Endothelial cell (in vitro differentiated cells): ENCODE results near the gene SLC8A1. TPM values are rescaled to one million over a fixed set of nuclear protein-coding genes. Genes with fewer than 3 reads are reported as not detected.

Experiments used
- DNase-seq: peaks from one replicate; pipeline ENCODE4 v3.0.0; 2021; ENCODE audit warnings: low spot score
- H3K27ac Mint-ChIP-seq: one replicate; pipeline ENCODE4 v1.8.0; 2021; ENCODE audit warnings: mixed read lengths, inconsistent platforms; ENCODE audit not compliant: unreplicated experiment
- H3K27me3 Mint-ChIP-seq: one replicate; pipeline ENCODE4 v1.8.0; 2021; ENCODE audit warnings: mild to moderate bottlenecking, moderate library complexity, mixed read lengths, inconsistent platforms; ENCODE audit not compliant: unreplicated experiment
- H3K36me3 Mint-ChIP-seq: one replicate; pipeline ENCODE4 v1.8.0; 2021; ENCODE audit warnings: mild to moderate bottlenecking, low read depth, mixed read lengths, inconsistent platforms; ENCODE audit not compliant: unreplicated experiment
- H3K4me1 Mint-ChIP-seq: one replicate; pipeline ENCODE4 v1.8.0; 2021; ENCODE audit warnings: mild to moderate bottlenecking, mixed read lengths, inconsistent platforms; ENCODE audit not compliant: unreplicated experiment
- H3K4me3 Mint-ChIP-seq: one replicate; pipeline ENCODE4 v1.8.0; 2021; ENCODE audit warnings: mild to moderate bottlenecking, mixed read lengths, inconsistent platforms; ENCODE audit not compliant: unreplicated experiment
- H3K9me3 Mint-ChIP-seq: one replicate; pipeline ENCODE4 v1.8.0; 2021; ENCODE audit warnings: mixed read lengths, inconsistent platforms; ENCODE audit not compliant: unreplicated experiment
- CTCF ChIP-seq: fragments of 200-600 bp; sonication (generic); IDR thresholded peaks from one replicate; pipeline ENCODE4 v1.5.0; 2021; ENCODE audit warnings: antibody characterized with exemption; ENCODE audit not compliant: unreplicated experiment
- total RNA-seq: library from RNA; stranded (reverse); fragmentation: NEBNext Ultra II Directional; extraction: Animal tissue kit (Norgen Biotek cat#: 25700); gene quantifications from one replicate; pipeline ENCODE4 v1.2.1, GENCODE V29; 2021; ENCODE audit not compliant: unreplicated experiment

Gene SLC8A1
- total RNA-seq, 1 donor from 2014 or later = 0.80 TPM

GRCh38 chr2:40367652-40368051, 84.2 kb downstream of the SLC8A1 start:
- no peaks in the 10 kb centered on the region for H3K27me3 Mint-ChIP-seq
- H3K9me3 Mint-ChIP-seq = no peaks in the 10 kb centered on the region
- H3K4me1 Mint-ChIP-seq = peaks cover 3% of the 10 kb centered on the region
- H3K36me3 Mint-ChIP-seq = no peaks in the 10 kb centered on the region
- TF ChIP-seq CTCF = no peak
- H3K27ac Mint-ChIP-seq = no peak overlapping the region
- H3K4me3 Mint-ChIP-seq = no peak overlapping the region
- DNase-seq = no peak

- no peak for DNase-seq
- no peaks in the 10 kb centered on the region for H3K9me3 Mint-ChIP-seq
- H3K4me3 Mint-ChIP-seq = no peak overlapping the region
- no peaks in the 10 kb centered on the region for H3K36me3 Mint-ChIP-seq
- TF ChIP-seq CTCF = no peak
- peaks cover 3% of the 10 kb centered on the region for H3K4me1 Mint-ChIP-seq
- no peaks in the 10 kb centered on the region for H3K27me3 Mint-ChIP-seq
- H3K27ac Mint-ChIP-seq = no peak overlapping the region
Measured at GRCh38 chr2:40367032-40367431, 84.9 kb downstream of the SLC8A1 start.

GRCh38 chr2:40364151-40364874, 87.6 kb downstream of the SLC8A1 start:
- Mint-ChIP-seq H3K27me3 (no peaks in the 10 kb centered on the region), H3K9me3 (no peaks in the 10 kb centered on the region), H3K4me1 (no peaks in the 10 kb centered on the region), H3K36me3 (no peaks in the 10 kb centered on the region), H3K27ac (no peak overlapping the region), H3K4me3 (no peak overlapping the region)
- no peak for DNase-seq
- no peak for TF ChIP-seq CTCF

GRCh38 chr2:40363631-40364030, 88.3 kb downstream of the SLC8A1 start:
- Mint-ChIP-seq H3K36me3 (no peaks in the 10 kb centered on the region), H3K27ac (no peak overlapping the region), H3K4me1 (no peaks in the 10 kb centered on the region), H3K27me3 (no peaks in the 10 kb centered on the region), H3K4me3 (no peak overlapping the region), H3K9me3 (no peaks in the 10 kb centered on the region)
- no peak for TF ChIP-seq CTCF
- DNase-seq = no peak

GRCh38 chr2:40363231-40363630, 88.7 kb downstream of the SLC8A1 start:
- TF ChIP-seq CTCF = no peak
- H3K4me3 Mint-ChIP-seq = no peak overlapping the region
- H3K27ac Mint-ChIP-seq = no peak overlapping the region
- no peaks in the 10 kb centered on the region for H3K27me3 Mint-ChIP-seq
- no peaks in the 10 kb centered on the region for H3K9me3 Mint-ChIP-seq
- H3K4me1 Mint-ChIP-seq = no peaks in the 10 kb centered on the region
- DNase-seq = no peak
- no peaks in the 10 kb centered on the region for H3K36me3 Mint-ChIP-seq
